Neural progenitor cell (in vitro differentiated cells): ENCODE measurements around the gene INKA2. TPM values are rescaled to one million over a fixed set of nuclear protein-coding genes. Genes with fewer than 3 reads are reported as not detected.

Experiments used
- DNase-seq: peaks from one replicate; pipeline ENCODE4 v3.0.0-alpha.2; 2016; ENCODE audit warnings: low spot score
- H2AFZ ChIP-seq: fragments of 200-600 bp; sonication (generic); replicated peaks from 2 replicates; pipeline ENCODE4 v1.6.1; 2016; ENCODE audit warnings: antibody characterized with exemption
- H3F3A ChIP-seq: fragments of 200-600 bp; sonication (generic); 2 replicates; pipeline ENCODE4 v1.6.1; 2016; ENCODE audit warnings: antibody characterized with exemption, low read depth
- H3K27ac ChIP-seq: fragments of 200-600 bp; sonication (generic); 2 replicates; pipeline ENCODE4 v1.5.1; 2016; ENCODE audit warnings: mild to moderate bottlenecking
- H3K27me3 ChIP-seq: fragments of 200-600 bp; sonication (generic); 2 replicates; pipeline ENCODE4 v1.6.1; 2016; ENCODE audit warnings: mild to moderate bottlenecking, moderate library complexity
- H3K36me3 ChIP-seq: fragments of 200-600 bp; sonication (generic); 2 replicates; pipeline ENCODE4 v1.5.1; 2016
- H3K4me1 ChIP-seq: fragments of 200-600 bp; sonication (generic); 2 replicates; pipeline ENCODE4 v1.6.1; 2016; ENCODE audit warnings: mixed run types
- H3K4me2 ChIP-seq: fragments of 200-600 bp; sonication (generic); 2 replicates; pipeline ENCODE4 v1.6.1; 2016
- H3K4me3 ChIP-seq: fragments of 200-600 bp; sonication (generic); 2 replicates; pipeline ENCODE4 v1.5.1; 2016
- H3K79me2 ChIP-seq: fragments of 200-600 bp; sonication (generic); 2 replicates; pipeline ENCODE4 v1.6.1; 2016; ENCODE audit warnings: low read depth
- H3K9ac ChIP-seq: fragments of 200-600 bp; sonication (generic); 2 replicates; pipeline ENCODE4 v1.6.1; 2016
- H3K9me3 ChIP-seq: fragments of 200-600 bp; sonication (generic); 2 replicates; pipeline ENCODE4 v1.5.1; 2016; ENCODE audit warnings: low read depth
- H4K20me1 ChIP-seq: fragments of 200-600 bp; sonication (generic); 2 replicates; pipeline ENCODE4 v1.6.1; 2016; ENCODE audit warnings: low read depth
- H3K27ac Mint-ChIP-seq: 3 replicates; pipeline ENCODE4 v1.8.0; 2021; ENCODE audit warnings: mixed read lengths
- H3K27me3 Mint-ChIP-seq: 2 replicates; pipeline ENCODE4 v1.8.0; 2022; ENCODE audit warnings: low read depth, mild to moderate bottlenecking, inconsistent platforms, moderate library complexity, mixed read lengths; ENCODE audit not compliant: insufficient read depth
- H3K36me3 Mint-ChIP-seq: 3 replicates; pipeline ENCODE4 v1.8.0; 2021; ENCODE audit warnings: mixed read lengths
- H3K4me1 Mint-ChIP-seq: 3 replicates; pipeline ENCODE4 v1.8.0; 2021; ENCODE audit warnings: mixed read lengths
- H3K4me3 Mint-ChIP-seq: 3 replicates; pipeline ENCODE4 v1.8.0; 2021; ENCODE audit warnings: mild to moderate bottlenecking, moderate library complexity, mixed read lengths
- H3K9me3 Mint-ChIP-seq: 3 replicates; pipeline ENCODE4 v1.8.0; 2020; ENCODE audit warnings: mixed read lengths
- CTCF ChIP-seq: fragments of 200-600 bp; sonication (generic); IDR thresholded peaks from 2 replicates; pipeline ENCODE4 v1.5.1; 2017; ENCODE audit warnings: antibody characterized with exemption, mild to moderate bottlenecking
- EZH2 ChIP-seq: fragments of 200-600 bp; sonication (generic); IDR thresholded peaks from 2 replicates; pipeline ENCODE4 v1.6.1; 2017; ENCODE audit warnings: antibody characterized with exemption, mild to moderate bottlenecking, moderate library complexity
- EZH2phosphoT487 ChIP-seq: fragments of 200-600 bp; sonication (generic); IDR thresholded peaks from 2 replicates; pipeline ENCODE4 v1.6.1; 2017; ENCODE audit warnings: antibody characterized with exemption
- total RNA-seq: library from RNA; depleted of rRNA; stranded (reverse); fragments of >200 nt; gene quantifications from 2 replicates; pipeline ENCODE4 v1.2.3, GENCODE V29; 2015; ENCODE audit warnings: low replicate concordance

Gene INKA2
- total RNA-seq, 1 donor from 2014 or later: not detected

- peaks cover 5% of the 10 kb centered on the region for H3K36me3 ChIP-seq
- H3K4me1 ChIP-seq: no peaks in the 10 kb centered on the region
- H3K4me2 ChIP-seq: no peak overlapping the region
- no peaks in the 10 kb centered on the region for H3K9me3 Mint-ChIP-seq
- peaks cover 27% of the 10 kb centered on the region for H4K20me1 ChIP-seq
- H3K27ac Mint-ChIP-seq: no peak overlapping the region
- H3F3A ChIP-seq: peaks cover 28% of the 10 kb centered on the region
- H3K27me3 Mint-ChIP-seq: no peaks in the 10 kb centered on the region
- H3K27ac ChIP-seq: no peak overlapping the region
- no peak overlapping the region for H3K9ac ChIP-seq
- no peak for DNase-seq
- no peak overlapping the region for H3K4me3 ChIP-seq
- no peak for TF ChIP-seq EZH2phosphoT487
- TF ChIP-seq CTCF: no peak
- TF ChIP-seq EZH2: no peak
- peaks cover 7% of the 10 kb centered on the region for H3K36me3 Mint-ChIP-seq
- H3K79me2 ChIP-seq: no peaks in the 10 kb centered on the region
- no peaks in the 10 kb centered on the region for H3K9me3 ChIP-seq
- H3K27me3 ChIP-seq: no peaks in the 10 kb centered on the region
- no peak overlapping the region for H2AFZ ChIP-seq
- peaks cover 2% of the 10 kb centered on the region for H3K4me1 Mint-ChIP-seq
- no peak overlapping the region for H3K4me3 Mint-ChIP-seq
Measured at GRCh38 chr1:111770916-111771315, 31.7 kb upstream of the INKA2 start.

GRCh38 chr1:111769517-111770146 lies 30.4 kb upstream of the INKA2 start:
- Mint-ChIP-seq H3K27ac (no peak overlapping the region), H3K9me3 (no peaks in the 10 kb centered on the region), H3K36me3 (peaks cover 16% of the 10 kb centered on the region), H3K27me3 (no peaks in the 10 kb centered on the region), H3K4me3 (no peak overlapping the region), H3K4me1 (no peaks in the 10 kb centered on the region)
- Histone ChIP-seq H3K27me3 (no peaks in the 10 kb centered on the region), H4K20me1 (peaks cover 27% of the 10 kb centered on the region), H3F3A (peaks cover 28% of the 10 kb centered on the region), H3K4me3 (no peak overlapping the region), H3K27ac (no peak overlapping the region), H3K4me2 (no peak overlapping the region), H3K36me3 (peaks cover 5% of the 10 kb centered on the region), H3K4me1 (no peaks in the 10 kb centered on the region), H3K9ac (no peak overlapping the region), H3K79me2 (no peaks in the 10 kb centered on the region), H3K9me3 (no peaks in the 10 kb centered on the region), H2AFZ (no peak overlapping the region)
- DNase-seq: peak; percentile 57
- TF ChIP-seq CTCF (peak; percentile 80), EZH2 (no peak)

DNA sequence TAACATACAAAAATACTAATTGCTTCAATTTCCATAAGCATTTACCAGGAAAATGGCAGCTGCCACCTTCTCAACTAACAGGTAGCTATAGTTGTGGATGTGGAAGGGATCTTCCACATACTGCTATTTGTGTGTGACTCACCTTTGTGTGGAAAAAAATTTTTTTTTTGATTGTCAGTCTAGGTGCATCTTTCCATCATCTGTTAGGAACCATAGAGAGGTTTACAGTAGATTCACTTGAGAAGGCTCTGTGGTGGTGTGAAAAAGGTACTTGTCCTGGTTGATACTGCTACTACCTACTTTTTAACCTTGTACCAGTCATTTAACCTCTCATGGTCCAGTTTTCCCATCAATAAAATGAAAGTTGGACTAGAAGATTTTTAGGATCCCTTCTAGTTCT lies 29.4 kb upstream of the INKA2 start:
- no peak overlapping the region for H2AFZ ChIP-seq
- H3K79me2 ChIP-seq: no peaks in the 10 kb centered on the region
- H3K9ac ChIP-seq: no peak overlapping the region
- Mint-ChIP-seq H3K36me3 (peaks cover 20% of the 10 kb centered on the region), H3K27me3 (no peaks in the 10 kb centered on the region), H3K27ac (no peak overlapping the region), H3K9me3 (no peaks in the 10 kb centered on the region), H3K4me1 (no peaks in the 10 kb centered on the region), H3K4me3 (no peak overlapping the region)
- H3K4me2 ChIP-seq: no peak overlapping the region
- peaks cover 27% of the 10 kb centered on the region for H4K20me1 ChIP-seq
- H3F3A ChIP-seq: peaks cover 28% of the 10 kb centered on the region
- TF ChIP-seq EZH2 (no peak), EZH2phosphoT487 (no peak), CTCF (no peak)
- H3K27me3 ChIP-seq: no peaks in the 10 kb centered on the region
- no peaks in the 10 kb centered on the region for H3K9me3 ChIP-seq
- no peaks in the 10 kb centered on the region for H3K4me1 ChIP-seq
- H3K4me3 ChIP-seq: no peak overlapping the region
- no peak for DNase-seq
- peaks cover 8% of the 10 kb centered on the region for H3K36me3 ChIP-seq
- no peak overlapping the region for H3K27ac ChIP-seq
